GM18873 (cell line): ENCODE data around the gene PIEZO1.
"Not testable (repeated sequence)": the region's sequence is repeated elsewhere in the genome, so short reads cannot be mapped to it uniquely, and the experiment has no call there.

Experiments
- ATAC-seq: cut with Tn5 transposase; IDR thresholded peaks from one replicate; pipeline ENCODE4 v1.9.1; 2021; ENCODE audit warnings: mild to moderate bottlenecking, moderate library complexity, moderate number of reproducible peaks; ENCODE audit not compliant: unreplicated experiment, low FRiP score

The PIEZO1 gene

DNA sequence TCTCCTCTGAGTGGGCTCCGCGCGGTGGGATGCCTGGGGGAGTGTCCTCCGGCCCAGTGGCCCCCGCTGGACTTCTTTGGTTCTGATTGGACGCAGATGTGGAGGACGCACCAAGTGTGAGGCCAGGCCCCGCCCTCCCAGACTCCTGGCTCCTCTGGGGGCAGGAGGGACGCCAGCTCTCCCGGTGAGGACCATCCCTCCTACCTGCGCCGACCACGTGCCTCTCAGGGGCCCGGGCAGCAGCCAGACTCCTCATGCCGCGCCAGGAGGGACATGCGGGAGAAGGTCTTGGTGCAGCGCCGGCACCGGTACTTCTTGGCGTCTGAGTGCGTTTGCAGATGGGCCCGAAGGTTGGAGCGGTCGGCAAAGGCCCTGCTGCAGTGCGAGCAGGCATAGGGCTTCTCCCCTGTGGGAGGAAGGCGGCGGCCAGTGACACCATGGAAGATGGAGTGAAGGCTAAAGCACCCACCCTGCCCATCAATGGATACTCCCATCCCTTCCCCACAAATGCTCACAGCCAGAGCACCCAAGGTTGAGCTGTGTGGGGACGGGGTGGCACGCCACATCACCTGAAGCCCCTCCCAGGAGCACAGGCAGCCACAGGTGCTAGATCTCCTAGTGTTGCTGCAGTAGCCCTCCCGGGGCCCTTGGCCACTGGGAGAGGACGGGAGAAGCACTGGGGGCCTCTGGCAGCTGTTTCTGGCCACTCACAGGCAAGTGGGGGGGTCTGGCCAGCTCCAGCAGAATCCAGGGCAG lies 106.6 kb downstream of the PIEZO1 start:
- ATAC-seq = no peak

DNA sequence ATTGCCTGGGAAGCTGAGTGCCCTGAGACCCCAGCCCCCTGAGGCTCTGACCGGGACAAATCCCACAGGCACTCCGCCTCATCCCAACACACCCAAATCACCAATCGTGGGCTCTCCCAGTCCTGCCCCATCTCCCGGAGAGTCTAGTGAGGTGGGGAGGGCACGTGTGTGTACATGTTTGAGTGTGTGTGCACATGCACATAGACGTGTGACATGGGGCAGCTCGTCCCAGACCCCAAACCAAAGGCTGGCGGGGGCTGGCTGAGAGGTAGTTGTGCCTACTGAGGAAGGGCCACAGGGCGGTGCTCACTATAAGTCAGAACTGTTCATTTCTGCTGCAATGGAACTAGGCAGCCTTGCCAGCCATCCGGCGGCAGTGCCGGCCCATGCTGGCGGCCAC lies 107.3 kb downstream of the PIEZO1 start:
- no peak for ATAC-seq

DNA sequence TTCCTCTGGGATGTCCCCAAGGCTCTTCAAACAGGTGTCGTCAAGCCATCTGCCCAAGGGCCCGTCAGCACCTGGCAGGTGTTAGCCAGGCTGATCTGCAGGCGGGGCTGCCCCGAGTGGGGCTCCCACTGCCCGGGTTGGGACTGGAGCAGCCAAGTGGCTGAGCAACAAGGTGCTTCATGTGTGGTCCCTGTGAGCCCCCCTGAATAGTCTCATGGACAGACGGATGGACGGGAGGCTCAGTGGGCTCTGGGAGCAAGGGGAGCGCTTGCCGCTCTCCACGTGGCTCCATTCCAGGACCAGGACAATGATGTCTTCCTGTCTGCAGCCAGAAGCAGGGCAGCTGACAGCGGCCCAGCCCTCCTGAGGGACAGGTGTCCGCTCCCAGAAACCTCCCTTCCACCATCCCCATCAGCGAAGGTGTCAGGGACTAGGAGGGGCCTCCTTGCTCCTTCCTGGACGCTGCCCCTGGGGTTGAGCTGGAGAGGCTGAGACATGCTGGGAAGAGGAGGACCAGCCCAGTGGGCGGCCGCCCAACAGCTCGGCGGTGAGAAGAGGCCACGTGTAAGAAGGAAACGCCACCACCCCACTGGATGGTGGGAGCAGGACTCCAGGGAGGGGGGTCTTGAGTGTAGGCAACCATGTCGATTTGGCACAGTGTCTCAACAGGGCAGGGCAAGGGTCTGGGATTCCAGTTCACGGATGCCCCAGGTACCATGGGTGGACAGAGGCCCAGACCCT lies 108.3 kb downstream of the PIEZO1 start:
- no peak for ATAC-seq

DNA sequence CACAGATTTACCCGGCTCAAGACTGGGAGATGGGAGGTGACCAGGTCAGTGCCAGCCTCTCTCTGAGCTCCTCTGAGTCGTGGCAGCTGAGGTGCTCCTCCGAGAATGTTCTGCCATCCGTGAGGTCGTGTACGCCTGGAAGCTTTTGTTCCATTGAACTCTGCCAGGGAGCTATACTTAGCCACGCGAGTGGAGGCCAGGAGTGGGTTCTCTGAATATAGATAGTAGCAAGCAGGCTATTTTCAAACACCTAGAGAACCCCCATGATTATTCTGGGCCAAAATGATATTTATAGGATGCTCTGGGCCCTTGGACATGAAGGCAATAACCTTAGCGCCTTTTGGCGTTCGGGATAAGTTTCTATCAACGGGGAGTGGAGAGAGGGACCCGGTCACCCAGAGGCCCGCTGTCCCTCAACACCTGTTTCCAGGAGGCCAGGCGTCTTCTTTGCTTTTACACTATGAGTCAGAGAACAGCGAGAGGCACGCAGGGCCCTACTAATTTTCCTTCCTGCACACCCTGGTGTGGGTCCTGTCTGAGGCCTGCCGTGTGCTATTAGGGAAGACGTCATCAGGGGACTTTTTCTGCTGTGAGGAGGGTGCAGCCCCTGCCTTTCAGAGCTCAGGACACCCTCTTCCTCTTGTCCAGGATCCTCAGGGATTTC lies 111.2 kb downstream of the PIEZO1 start:
- ATAC-seq = no peak

DNA sequence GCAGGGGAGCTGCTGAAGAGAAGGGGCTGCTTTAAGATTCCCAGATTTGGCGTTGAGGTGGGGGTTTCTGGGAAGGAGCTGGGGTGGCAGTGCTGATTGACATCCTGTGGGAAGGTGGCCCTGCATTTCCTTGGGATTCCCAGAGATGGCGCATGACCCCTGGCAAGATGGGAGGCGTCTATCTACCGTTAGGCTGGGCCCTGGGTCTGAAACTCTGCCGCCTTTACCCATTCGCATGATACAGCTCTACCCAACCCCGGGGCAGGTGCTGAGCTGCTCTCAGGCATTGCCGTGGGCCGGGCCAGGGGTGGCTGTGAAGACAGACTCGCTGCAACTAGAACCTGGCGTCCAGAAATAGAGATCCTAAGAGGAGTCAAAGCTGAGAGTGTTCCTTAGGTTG lies 112.2 kb downstream of the PIEZO1 start:
- no peak for ATAC-seq

DNA sequence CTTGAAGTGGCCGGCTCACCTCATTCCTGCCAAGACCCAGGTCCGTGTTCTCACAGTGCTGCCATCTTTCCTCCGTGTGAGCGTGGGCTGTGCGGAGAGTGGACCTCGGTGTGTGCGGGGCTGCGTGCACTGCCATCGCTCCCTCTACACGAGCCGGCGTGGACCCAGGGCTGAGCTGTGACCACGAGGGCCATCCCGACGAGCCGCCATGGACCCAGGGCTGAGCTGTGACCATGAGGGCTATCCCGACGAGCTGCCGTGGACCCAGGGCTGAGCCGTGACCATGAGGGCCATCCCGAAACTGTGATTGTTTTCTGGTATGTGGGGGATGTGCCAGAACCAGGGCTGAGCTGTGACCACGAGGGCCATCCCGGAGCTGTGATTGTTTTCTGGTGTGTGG lies 113.2 kb downstream of the PIEZO1 start:
- ATAC-seq = no peak

DNA sequence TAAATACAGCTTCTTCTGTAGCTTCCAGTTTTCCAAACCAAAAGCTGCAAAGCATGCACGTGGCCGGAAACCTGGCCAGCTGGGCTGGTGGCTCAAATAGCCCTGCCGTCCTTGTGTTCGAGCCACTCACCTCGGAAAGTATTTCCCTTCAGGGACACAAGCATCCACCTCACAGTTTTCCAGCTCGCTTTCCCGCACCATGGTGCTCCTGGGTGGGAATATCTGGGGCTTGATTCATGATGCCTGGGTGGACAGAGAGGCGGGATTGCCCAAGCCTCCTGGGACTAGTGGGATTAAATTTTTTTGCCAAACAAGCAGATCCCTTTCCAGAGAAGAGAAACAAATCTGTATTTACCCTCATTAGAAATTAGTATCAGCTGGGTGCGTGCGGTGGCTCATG lies 115.0 kb downstream of the PIEZO1 start:
- ATAC-seq = no peak

DNA sequence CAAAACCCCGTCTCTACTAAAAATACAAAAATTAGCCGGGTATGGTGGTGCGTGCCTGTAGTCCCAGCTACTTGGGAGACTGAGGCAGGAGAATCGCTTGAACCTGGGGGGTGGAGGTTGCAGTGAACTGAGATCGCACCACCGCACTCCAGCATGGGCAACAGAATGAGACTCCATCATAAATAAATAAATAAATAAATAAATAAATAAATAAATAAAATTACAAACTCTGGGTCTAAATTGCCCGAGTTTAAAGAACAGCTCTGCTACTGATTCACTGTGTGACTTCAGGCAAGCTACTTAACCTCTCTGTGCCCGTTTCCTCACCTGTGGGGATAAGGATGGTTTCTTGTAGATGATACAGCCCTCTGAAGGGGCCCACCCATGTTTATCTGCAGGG lies 115.5 kb downstream of the PIEZO1 start:
- ATAC-seq = not testable (repeated sequence)

DNA sequence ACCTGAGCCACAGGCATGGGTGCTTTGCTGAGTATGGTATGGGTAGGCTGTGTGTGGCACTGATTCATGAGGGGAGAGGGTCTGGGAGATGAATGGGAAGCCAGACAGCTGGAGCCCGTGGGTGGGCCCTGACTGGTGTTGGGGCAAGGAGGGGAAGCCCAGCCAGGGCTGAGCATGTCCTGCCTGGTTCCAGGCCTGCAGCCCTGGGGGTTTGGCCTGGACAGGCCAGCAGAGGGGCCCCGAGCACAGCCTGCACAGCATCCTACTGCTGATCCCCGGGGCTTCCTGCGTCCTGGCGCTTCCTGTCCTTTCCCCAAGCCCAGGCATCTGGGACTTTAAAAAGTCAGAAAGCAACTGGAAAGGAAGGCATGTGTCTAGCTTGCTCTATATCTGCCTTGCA lies 117.6 kb downstream of the PIEZO1 start:
- no peak for ATAC-seq

DNA sequence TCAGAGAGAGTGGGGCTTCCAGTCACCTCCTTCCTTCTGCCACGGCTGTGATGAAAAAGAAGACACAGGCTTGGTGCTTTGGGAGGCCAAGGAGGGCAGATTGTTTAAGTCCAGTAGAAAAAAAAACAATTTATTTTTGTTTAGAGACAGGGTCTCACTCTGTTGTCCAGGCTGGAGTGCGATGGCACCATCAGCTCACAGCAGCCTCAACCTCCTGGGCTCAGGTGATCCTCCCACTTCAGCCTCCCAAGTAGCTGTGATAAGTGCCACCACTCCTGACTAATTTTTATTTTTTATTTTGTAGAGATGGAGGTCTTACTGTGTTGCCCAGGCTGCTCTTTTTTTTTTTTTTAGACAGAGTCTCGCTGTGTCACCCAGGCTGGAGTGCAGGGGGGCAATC lies 119.5 kb downstream of the PIEZO1 start:
- ATAC-seq = no peak
